SK-N-SH (cell line): ENCODE data around the gene SHANK1. TPM values are rescaled to one million over a fixed set of nuclear protein-coding genes. Genes with fewer than 3 reads are reported as not detected.

Source experiments
- CTCF ChIA-PET: fragments of 300-600, 350-600 bp; formaldehyde crosslinking; extraction: SDS; loops from one replicate; lab custom pipeline; 2021; lab: Yijun Ruan, JAX
- POLR2A ChIA-PET: fragments of 350-600 bp; sonication (Branson Sonifier 250); formaldehyde crosslinking; extraction: SDS; loops from one replicate; lab custom pipeline; 2020; ENCODE audit warnings: antibody characterized with exemption, inconsistent platforms; lab: Yijun Ruan, JAX
- DNase-seq: peaks from one replicate; pipeline ENCODE4 v3.0.0; 2012
- H2AFZ ChIP-seq: fragments of 200-600 bp; sonication (generic); 2 replicates; pipeline ENCODE4 v1.8.1; 2016; ENCODE audit warnings: antibody characterized with exemption, mild to moderate bottlenecking, low read depth
- H3F3A ChIP-seq: fragments of 200-600 bp; sonication (generic); replicated peaks from 2 replicates; pipeline ENCODE3; 2016; ENCODE audit warnings: antibody characterized with exemption, mild to moderate bottlenecking; ENCODE audit not compliant: insufficient read depth
- H3K27ac ChIP-seq, 2 experiments: fragments of 200-500 bp in 1 of 2; fragments of 200-600 bp in 1 of 2; sonication (Bioruptor generic) in 1 of 2; sonication (generic), shearing (Covaris generic) in 1 of 2; 2 replicates each; pipeline versions ENCODE4 v1.5.1 to v1.6.1; 2014 to 2016; ENCODE audit warnings: low read depth in 2 of 2, inconsistent platforms in 1 of 2, low read length in 1 of 2, mild to moderate bottlenecking in 1 of 2, mixed read lengths in 1 of 2
- H3K27me3 ChIP-seq: fragments of 200-600 bp; sonication (generic), shearing (Covaris generic); 2 replicates; pipeline ENCODE4 v1.6.1; 2016; ENCODE audit warnings: mixed run types; ENCODE audit not compliant: insufficient read depth
- H3K36me3 ChIP-seq, 2 experiments: fragments of 200-500 bp in 1 of 2; fragments of 200-600 bp in 1 of 2; sonication (Bioruptor generic) in 1 of 2; sonication (generic) in 1 of 2; replicated peaks in 1 of 2; 2 replicates each; pipeline versions ENCODE3 to v1.5.1; 2014 to 2016; ENCODE audit warnings: low read length in 1 of 2, mild to moderate bottlenecking in 1 of 2; ENCODE audit not compliant: insufficient read depth in 2 of 2, control insufficient read depth in 1 of 2
- H3K4me1 ChIP-seq, 2 experiments: fragments of 200-500 bp in 1 of 2; fragments of 200-600 bp in 1 of 2; sonication (Bioruptor generic) in 1 of 2; sonication (generic), shearing (Covaris generic) in 1 of 2; 2 replicates each; pipeline versions ENCODE4 v1.5.1 to v1.6.1; 2014 to 2016; ENCODE audit warnings: low read depth in 1 of 2, low read length in 1 of 2, mixed run types in 1 of 2; ENCODE audit not compliant: insufficient read depth in 2 of 2, control insufficient read depth in 1 of 2
- H3K4me2 ChIP-seq: fragments of 200-600 bp; sonication (generic), shearing (Covaris generic); 2 replicates; pipeline ENCODE4 v1.6.1; 2017; ENCODE audit warnings: mixed run types
- H3K4me3 ChIP-seq, 2 experiments: fragments of 200-500 bp in 1 of 2; fragments of 200-600 bp in 1 of 2; sonication (Bioruptor generic) in 1 of 2; sonication (generic), shearing (Covaris generic) in 1 of 2; 2 replicates each; pipeline versions ENCODE4 v1.5.1 to v1.8.1; 2014 to 2016; ENCODE audit warnings: low read depth in 2 of 2, inconsistent platforms in 1 of 2, low read length in 1 of 2, mild to moderate bottlenecking in 1 of 2, mixed read lengths in 1 of 2, moderate library complexity in 1 of 2
- H3K79me2 ChIP-seq: fragments of 200-600 bp; sonication (generic); 2 replicates; pipeline ENCODE4 v1.8.1; 2017; ENCODE audit warnings: mild to moderate bottlenecking; ENCODE audit not compliant: insufficient read depth
- H3K9ac ChIP-seq: fragments of 200-600 bp; sonication (generic); 2 replicates; pipeline ENCODE4 v1.6.1; 2017; ENCODE audit warnings: mixed run types
- H3K9me2 ChIP-seq: fragments of 200-600 bp; sonication (generic); 2 replicates; pipeline ENCODE4 v1.6.1; 2017; ENCODE audit warnings: mixed run types
- H3K9me3 ChIP-seq: fragments of 200-600 bp; sonication (generic); 2 replicates; pipeline ENCODE4 v1.6.1; 2017; ENCODE audit warnings: mixed run types, mild to moderate bottlenecking, moderate library complexity
- H4K20me1 ChIP-seq: fragments of 200-600 bp; sonication (generic); 2 replicates; pipeline ENCODE4 v1.6.1; 2017; ENCODE audit warnings: mild to moderate bottlenecking, mixed run types; ENCODE audit not compliant: insufficient read depth
- ELF1 ChIP-seq: IDR thresholded peaks from 2 replicates; pipeline ENCODE4 v1.4.0; 2012
- FOSL2 ChIP-seq: IDR thresholded peaks from 2 replicates; pipeline ENCODE4 v1.4.0; 2012; ENCODE audit warnings: low read depth, mild to moderate bottlenecking, moderate library complexity, borderline replicate concordance
- GABPA ChIP-seq: IDR thresholded peaks from 2 replicates; pipeline ENCODE4 v1.4.0; 2012; ENCODE audit warnings: low read depth, mild to moderate bottlenecking
- IRF3 ChIP-seq: fragments of 150-350 bp; IDR thresholded peaks from 2 replicates; pipeline ENCODE4 v1.6.1; 2016; ENCODE audit warnings: mild to moderate bottlenecking, low read depth, low read length
- JUND ChIP-seq: IDR thresholded peaks from 2 replicates; pipeline ENCODE4 v1.4.0; 2012
- MEF2A ChIP-seq: IDR thresholded peaks from 2 replicates; pipeline ENCODE4 v1.4.0; 2012; ENCODE audit warnings: low read depth, borderline replicate concordance
- MXI1 ChIP-seq: IDR thresholded peaks from 2 replicates; pipeline ENCODE4 v1.6.1; 2012; ENCODE audit warnings: mild to moderate bottlenecking, low read depth, low read length, improper control_type of control experiment
- PBX3 ChIP-seq: IDR thresholded peaks from 2 replicates; pipeline ENCODE4; 2012
- POLR2AphosphoS5 ChIP-seq: IDR thresholded peaks from 2 replicates; pipeline ENCODE4 v1.6.1; 2012; ENCODE audit warnings: low read depth, low read length
- RFX5 ChIP-seq: IDR thresholded peaks from 2 replicates; pipeline ENCODE4 v1.6.1; 2012; ENCODE audit warnings: mild to moderate bottlenecking, improper control_type of control experiment, low read length
- RXRA ChIP-seq: IDR thresholded peaks from 2 replicates; pipeline ENCODE4 v1.4.0; 2012; ENCODE audit warnings: low read depth, mild to moderate bottlenecking, borderline replicate concordance
- WGBS: methylation state at CpG from one replicate; pipeline ENCODE4 v1.1.6; 2017; ENCODE audit warnings: low lambda C conversion rate; 5-methylcytosine and 5-hydroxymethylcytosine counted together
- polyA plus RNA-seq, 3 experiments: library from polyadenylated mRNA; depleted of rRNA; stranded (reverse); fragments of >200 nt; gene quantifications; 2 replicates each; pipeline ENCODE4 v1.2.3, GENCODE V29; 2012
- TF ChIP-seq, protein P1 (sequence below): fragments of 150-350 bp; IDR thresholded peaks from 2 replicates; pipeline ENCODE4 v1.6.1; 2017; ENCODE audit warnings: antibody characterized with exemption, low read length, low read depth, borderline replicate concordance
- TF ChIP-seq, protein P2 (sequence below): IDR thresholded peaks from 2 replicates; pipeline ENCODE4 v1.4.0; 2012; ENCODE audit warnings: low read depth, borderline replicate concordance
- TF ChIP-seq, protein P3 (sequence below): IDR thresholded peaks from 2 replicates; pipeline ENCODE4 v1.4.0; 2012; ENCODE audit warnings: low read depth, borderline replicate concordance

The SHANK1 gene
- polyA plus RNA-seq, 1 of the 3 experiments (the other 2 are of a cell fraction), result 0.28 TPM

- DNase-seq, result no peak
- Histone ChIP-seq H3K4me2 (no peak overlapping the region), H3K9ac (no peak overlapping the region), H3F3A (peaks cover 7% of the 10 kb centered on the region), H3K36me3 (no peaks in the 10 kb centered on the region), H3K4me3 (no peak overlapping the region), H4K20me1 (no peaks in the 10 kb centered on the region), H3K4me1 (peaks cover 0 to 7% of the 10 kb centered on the region in 2 experiments; a peak in 1 of 4 replicates), H3K9me3 (no peaks in the 10 kb centered on the region), H3K27ac (no peak overlapping the region)
- CTCF ChIA-PET, result interaction anchor here (1.1 kb wide), 1 partner anchor 107 kb away, joined by 4 read pairs; no protein-coding TSS in a partner anchor
- WGBS, result 73% methylated on average over 16 of the region's 16 CpGs
- TF ChIP-seq MXI1 (no peak), FOSL2 (no peak), MEF2A (no peak), GABPA (no peak), ELF1 (no peak), IRF3 (no peak), PBX3 (no peak), RXRA (no peak), RFX5 (no peak), JUND (no peak), POLR2AphosphoS5 (no peak)
- TF ChIP-seq, protein P1, sequence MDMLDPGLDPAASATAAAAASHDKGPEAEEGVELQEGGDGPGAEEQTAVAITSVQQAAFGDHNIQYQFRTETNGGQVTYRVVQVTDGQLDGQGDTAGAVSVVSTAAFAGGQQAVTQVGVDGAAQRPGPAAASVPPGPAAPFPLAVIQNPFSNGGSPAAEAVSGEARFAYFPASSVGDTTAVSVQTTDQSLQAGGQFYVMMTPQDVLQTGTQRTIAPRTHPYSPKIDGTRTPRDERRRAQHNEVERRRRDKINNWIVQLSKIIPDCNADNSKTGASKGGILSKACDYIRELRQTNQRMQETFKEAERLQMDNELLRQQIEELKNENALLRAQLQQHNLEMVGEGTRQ, result no peak
- TF ChIP-seq, protein P2, sequence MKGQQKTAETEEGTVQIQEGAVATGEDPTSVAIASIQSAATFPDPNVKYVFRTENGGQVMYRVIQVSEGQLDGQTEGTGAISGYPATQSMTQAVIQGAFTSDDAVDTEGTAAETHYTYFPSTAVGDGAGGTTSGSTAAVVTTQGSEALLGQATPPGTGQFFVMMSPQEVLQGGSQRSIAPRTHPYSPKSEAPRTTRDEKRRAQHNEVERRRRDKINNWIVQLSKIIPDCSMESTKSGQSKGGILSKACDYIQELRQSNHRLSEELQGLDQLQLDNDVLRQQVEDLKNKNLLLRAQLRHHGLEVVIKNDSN, result no peak
- TF ChIP-seq, protein P3, sequence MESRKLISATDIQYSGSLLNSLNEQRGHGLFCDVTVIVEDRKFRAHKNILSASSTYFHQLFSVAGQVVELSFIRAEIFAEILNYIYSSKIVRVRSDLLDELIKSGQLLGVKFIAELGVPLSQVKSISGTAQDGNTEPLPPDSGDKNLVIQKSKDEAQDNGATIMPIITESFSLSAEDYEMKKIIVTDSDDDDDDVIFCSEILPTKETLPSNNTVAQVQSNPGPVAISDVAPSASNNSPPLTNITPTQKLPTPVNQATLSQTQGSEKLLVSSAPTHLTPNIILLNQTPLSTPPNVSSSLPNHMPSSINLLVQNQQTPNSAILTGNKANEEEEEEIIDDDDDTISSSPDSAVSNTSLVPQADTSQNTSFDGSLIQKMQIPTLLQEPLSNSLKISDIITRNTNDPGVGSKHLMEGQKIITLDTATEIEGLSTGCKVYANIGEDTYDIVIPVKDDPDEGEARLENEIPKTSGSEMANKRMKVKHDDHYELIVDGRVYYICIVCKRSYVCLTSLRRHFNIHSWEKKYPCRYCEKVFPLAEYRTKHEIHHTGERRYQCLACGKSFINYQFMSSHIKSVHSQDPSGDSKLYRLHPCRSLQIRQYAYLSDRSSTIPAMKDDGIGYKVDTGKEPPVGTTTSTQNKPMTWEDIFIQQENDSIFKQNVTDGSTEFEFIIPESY, result no peak
- TF ChIP-seq, all 33 proteins: peak for 0
- H3K27me3 ChIP-seq, result no peaks in the 10 kb centered on the region
- H3K79me2 ChIP-seq, result no peaks in the 10 kb centered on the region
- POLR2A ChIA-PET, result no interaction called here
- no peak overlapping the region for H2AFZ ChIP-seq
- no peaks in the 10 kb centered on the region for H3K9me2 ChIP-seq
These were observed 56.7 kb downstream of the SHANK1 start for GRCh38 chr19:50662651-50663481.
